GM12892 (cell line): Measurements from ENCODE around the gene FAM180A.

Experiments
- POLR2A ChIP-seq: IDR thresholded peaks from 2 replicates; pipeline ENCODE4 v1.6.1; 2011; ENCODE audit warnings: low read depth, low read length, control low read depth
- POLR2AphosphoS5 ChIP-seq: IDR thresholded peaks from 2 replicates; pipeline ENCODE4 v1.6.1; 2011; ENCODE audit warnings: low read depth, low read length, control low read depth

DNA sequence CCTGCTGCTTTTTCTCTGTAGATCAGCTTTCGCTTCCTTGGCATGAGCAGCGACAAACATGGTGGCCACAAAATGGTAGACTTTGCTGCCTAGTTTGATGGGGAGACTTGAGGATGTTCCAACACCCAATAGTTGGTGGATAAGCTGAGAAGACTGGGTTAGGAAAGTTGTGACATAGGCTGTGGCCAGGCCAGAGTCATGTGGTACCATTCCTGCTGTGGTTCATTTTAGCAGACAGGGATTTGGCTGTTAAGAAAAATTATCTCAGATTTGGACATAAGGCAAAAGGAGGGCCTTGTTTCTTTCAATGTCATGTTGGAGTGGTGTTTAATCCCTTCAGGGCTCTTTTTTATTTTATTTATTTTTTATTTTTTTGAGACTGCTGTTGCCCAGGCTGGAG is 26.6 kb upstream of the FAM180A start:
- TF ChIP-seq POLR2AphosphoS5 (no peak), POLR2A (no peak)
